Endothelial cell (in vitro differentiated cells): ENCODE measurements around the gene ZNF213. TPM values are rescaled to one million over a fixed set of nuclear protein-coding genes. Genes with fewer than 3 reads are reported as not detected.
"Not testable (repeated sequence)": the region's sequence is repeated elsewhere in the genome, so short reads cannot be mapped to it uniquely, and the experiment has no call there.

ENCODE experiments used
- DNase-seq: peaks from one replicate; pipeline ENCODE4 v3.0.0; 2021; ENCODE audit warnings: low spot score
- H3K27ac Mint-ChIP-seq: one replicate; pipeline ENCODE4 v1.8.0; 2021; ENCODE audit warnings: mixed read lengths, inconsistent platforms; ENCODE audit not compliant: unreplicated experiment
- H3K27me3 Mint-ChIP-seq: one replicate; pipeline ENCODE4 v1.8.0; 2021; ENCODE audit warnings: mild to moderate bottlenecking, moderate library complexity, mixed read lengths, inconsistent platforms; ENCODE audit not compliant: unreplicated experiment
- H3K36me3 Mint-ChIP-seq: one replicate; pipeline ENCODE4 v1.8.0; 2021; ENCODE audit warnings: mild to moderate bottlenecking, low read depth, mixed read lengths, inconsistent platforms; ENCODE audit not compliant: unreplicated experiment
- H3K4me1 Mint-ChIP-seq: one replicate; pipeline ENCODE4 v1.8.0; 2021; ENCODE audit warnings: mild to moderate bottlenecking, mixed read lengths, inconsistent platforms; ENCODE audit not compliant: unreplicated experiment
- H3K4me3 Mint-ChIP-seq: one replicate; pipeline ENCODE4 v1.8.0; 2021; ENCODE audit warnings: mild to moderate bottlenecking, mixed read lengths, inconsistent platforms; ENCODE audit not compliant: unreplicated experiment
- H3K9me3 Mint-ChIP-seq: one replicate; pipeline ENCODE4 v1.8.0; 2021; ENCODE audit warnings: mixed read lengths, inconsistent platforms; ENCODE audit not compliant: unreplicated experiment
- total RNA-seq: library from RNA; stranded (reverse); fragmentation: NEBNext Ultra II Directional; extraction: Animal tissue kit (Norgen Biotek cat#: 25700); gene quantifications from one replicate; pipeline ENCODE4 v1.2.1, GENCODE V29; 2021; ENCODE audit not compliant: unreplicated experiment
- TF ChIP-seq, protein P1 (sequence below): fragments of 200-600 bp; sonication (generic); IDR thresholded peaks from one replicate; pipeline ENCODE4 v1.5.0; 2021; ENCODE audit warnings: antibody characterized with exemption; ENCODE audit not compliant: unreplicated experiment

Gene ZNF213
- total RNA-seq, 1 donor from 2014 or later = 10.1 TPM

DNA sequence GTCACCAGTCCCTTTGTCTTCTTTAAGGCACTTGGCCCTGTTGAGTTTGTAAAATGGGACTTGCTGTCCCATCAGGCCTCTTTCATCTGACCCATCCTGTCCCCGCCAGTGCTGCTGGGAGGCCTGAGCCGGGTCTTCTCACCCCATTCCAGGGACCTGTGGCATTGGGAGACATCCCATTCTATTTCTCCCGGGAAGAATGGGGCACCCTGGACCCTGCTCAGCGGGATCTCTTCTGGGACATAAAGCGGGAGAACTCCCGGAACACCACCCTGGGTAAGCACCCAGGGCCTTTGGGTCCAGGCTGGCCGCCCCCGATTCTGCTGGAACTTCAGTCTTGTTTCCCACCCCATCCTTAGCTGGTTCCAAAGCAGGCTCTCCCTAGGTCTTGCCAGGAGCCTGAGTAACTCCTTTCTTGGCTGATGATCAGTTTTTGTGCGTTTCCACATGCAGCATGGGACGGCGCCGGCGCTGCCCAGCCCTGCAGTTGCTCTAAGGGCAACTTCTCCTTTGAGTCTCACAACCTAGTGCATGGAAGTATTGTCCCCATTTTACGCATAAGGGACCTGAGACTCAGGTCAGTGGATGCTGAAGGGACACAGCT, 4.1 kb downstream of the ZNF213 start:
- Mint-ChIP-seq H3K4me3 (no peak overlapping the region), H3K4me1 (peaks cover 8% of the 10 kb centered on the region), H3K27me3 (peaks cover 7% of the 10 kb centered on the region)

GRCh38 chr16:3139561-3139960, 4.7 kb downstream of the ZNF213 start:
- Mint-ChIP-seq H3K36me3 (peaks cover 17% of the 10 kb centered on the region), H3K4me3 (peak overlapping the region; percentile 25)
- not testable (repeated sequence) for H3K4me1 Mint-ChIP-seq, H3K27me3 Mint-ChIP-seq, DNase-seq, H3K9me3 Mint-ChIP-seq, H3K27ac Mint-ChIP-seq

More for the DNA sequence above, 4.1 kb downstream of the ZNF213 start:
- Mint-ChIP-seq H3K27ac (no peak overlapping the region), H3K9me3 (no peaks in the 10 kb centered on the region), H3K36me3 (peaks cover 19% of the 10 kb centered on the region)
- DNase-seq = no peak
- TF ChIP-seq, protein P1, sequence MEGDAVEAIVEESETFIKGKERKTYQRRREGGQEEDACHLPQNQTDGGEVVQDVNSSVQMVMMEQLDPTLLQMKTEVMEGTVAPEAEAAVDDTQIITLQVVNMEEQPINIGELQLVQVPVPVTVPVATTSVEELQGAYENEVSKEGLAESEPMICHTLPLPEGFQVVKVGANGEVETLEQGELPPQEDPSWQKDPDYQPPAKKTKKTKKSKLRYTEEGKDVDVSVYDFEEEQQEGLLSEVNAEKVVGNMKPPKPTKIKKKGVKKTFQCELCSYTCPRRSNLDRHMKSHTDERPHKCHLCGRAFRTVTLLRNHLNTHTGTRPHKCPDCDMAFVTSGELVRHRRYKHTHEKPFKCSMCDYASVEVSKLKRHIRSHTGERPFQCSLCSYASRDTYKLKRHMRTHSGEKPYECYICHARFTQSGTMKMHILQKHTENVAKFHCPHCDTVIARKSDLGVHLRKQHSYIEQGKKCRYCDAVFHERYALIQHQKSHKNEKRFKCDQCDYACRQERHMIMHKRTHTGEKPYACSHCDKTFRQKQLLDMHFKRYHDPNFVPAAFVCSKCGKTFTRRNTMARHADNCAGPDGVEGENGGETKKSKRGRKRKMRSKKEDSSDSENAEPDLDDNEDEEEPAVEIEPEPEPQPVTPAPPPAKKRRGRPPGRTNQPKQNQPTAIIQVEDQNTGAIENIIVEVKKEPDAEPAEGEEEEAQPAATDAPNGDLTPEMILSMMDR = no peak

DNA sequence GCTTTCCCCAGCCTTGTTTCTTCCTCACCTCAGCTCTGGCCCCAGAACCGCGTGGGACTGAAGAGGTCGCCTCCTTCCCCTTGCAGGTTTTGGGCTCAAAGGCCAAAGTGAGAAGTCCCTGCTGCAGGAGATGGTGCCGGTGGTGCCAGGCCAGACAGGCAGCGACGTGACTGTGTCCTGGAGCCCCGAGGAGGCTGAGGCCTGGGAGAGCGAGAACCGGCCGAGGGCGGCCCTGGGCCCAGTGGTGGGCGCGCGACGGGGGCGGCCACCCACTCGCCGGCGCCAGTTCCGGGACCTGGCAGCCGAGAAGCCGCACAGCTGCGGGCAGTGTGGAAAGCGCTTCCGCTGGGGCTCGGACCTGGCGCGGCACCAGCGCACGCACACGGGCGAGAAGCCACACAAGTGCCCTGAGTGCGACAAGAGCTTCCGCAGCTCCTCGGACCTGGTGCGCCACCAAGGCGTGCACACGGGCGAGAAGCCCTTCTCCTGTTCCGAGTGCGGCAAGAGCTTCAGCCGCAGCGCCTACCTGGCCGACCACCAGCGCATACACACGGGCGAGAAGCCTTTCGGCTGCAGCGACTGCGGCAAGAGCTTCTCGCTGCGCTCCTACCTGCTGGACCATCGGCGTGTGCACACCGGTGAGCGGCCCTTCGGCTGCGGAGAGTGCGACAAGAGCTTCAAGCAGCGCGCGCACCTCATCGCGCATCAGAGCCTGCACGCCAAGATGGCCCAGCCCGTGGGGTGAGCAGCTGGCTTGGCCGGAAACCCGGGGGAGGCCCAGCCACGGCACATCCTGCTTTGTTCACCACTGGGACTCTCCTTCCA, 6.0 kb downstream of the ZNF213 start:
- peaks cover 9% of the 10 kb centered on the region for H3K27me3 Mint-ChIP-seq
- TF ChIP-seq, protein P1 = no peak
- no peak overlapping the region for H3K4me3 Mint-ChIP-seq
- H3K4me1 Mint-ChIP-seq = peaks cover 5% of the 10 kb centered on the region
- no peak overlapping the region for H3K27ac Mint-ChIP-seq
- no peak for DNase-seq
- peaks cover 17% of the 10 kb centered on the region for H3K36me3 Mint-ChIP-seq
- H3K9me3 Mint-ChIP-seq = no peaks in the 10 kb centered on the region

DNA sequence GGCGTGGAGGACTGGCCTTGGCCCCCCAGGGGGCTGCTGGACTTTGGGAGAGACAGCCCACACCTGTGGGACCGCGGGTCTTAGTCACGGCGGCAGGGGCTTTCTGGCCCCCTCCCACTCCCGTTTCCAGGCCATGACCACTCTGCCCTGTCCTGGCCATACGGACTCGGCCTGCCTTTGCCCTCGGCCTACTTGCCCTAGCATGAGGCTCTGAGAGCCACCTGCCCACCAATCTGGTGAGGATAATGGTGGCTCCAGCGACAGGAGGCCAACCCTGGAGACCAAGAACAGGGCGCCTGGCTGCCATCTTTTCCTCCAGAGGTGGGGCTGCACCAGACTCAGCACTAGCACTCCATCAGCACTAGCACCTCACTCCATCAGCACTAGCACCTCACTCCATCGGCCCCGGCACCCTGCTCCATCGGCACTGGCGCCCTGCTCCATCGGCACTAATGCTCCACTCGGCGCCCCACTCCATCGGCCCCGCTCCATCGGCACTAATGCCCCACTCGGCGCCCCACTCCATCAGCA, 7.0 kb downstream of the ZNF213 start:
- H3K4me1 Mint-ChIP-seq = peaks cover 2% of the 10 kb centered on the region
- DNase-seq = no peak
- no peaks in the 10 kb centered on the region for H3K9me3 Mint-ChIP-seq
- TF ChIP-seq, protein P1 = no peak
- no peak overlapping the region for H3K4me3 Mint-ChIP-seq
- peaks cover 17% of the 10 kb centered on the region for H3K36me3 Mint-ChIP-seq
- peaks cover 14% of the 10 kb centered on the region for H3K27me3 Mint-ChIP-seq
- peak overlapping the region; percentile 81 for H3K27ac Mint-ChIP-seq

DNA sequence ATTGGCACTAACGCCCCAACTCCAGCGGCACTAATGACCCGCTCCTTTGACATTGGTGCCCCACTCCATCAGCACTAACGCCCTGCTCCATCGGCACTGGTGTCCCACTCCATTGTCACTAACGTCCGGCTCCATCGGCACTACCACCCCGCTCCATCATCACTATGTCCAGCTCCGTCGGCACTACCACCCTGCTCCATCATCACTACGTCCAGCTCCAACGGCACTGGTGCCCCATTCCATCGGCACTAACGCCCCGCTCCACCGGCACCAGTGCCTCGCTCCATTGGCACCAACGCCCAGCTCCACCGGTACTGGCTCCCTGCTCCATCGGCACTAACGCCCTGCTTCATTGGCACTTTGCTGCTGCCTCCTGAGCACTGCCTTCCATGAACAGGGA, 7.5 kb downstream of the ZNF213 start:
- H3K4me1 Mint-ChIP-seq = peaks cover 2% of the 10 kb centered on the region
- DNase-seq = no peak
- peak overlapping the region; percentile 81 for H3K27ac Mint-ChIP-seq
- TF ChIP-seq, protein P1 = no peak
- no peaks in the 10 kb centered on the region for H3K9me3 Mint-ChIP-seq
- H3K27me3 Mint-ChIP-seq = peaks cover 14% of the 10 kb centered on the region
- peak overlapping the region; percentile 78 for H3K4me3 Mint-ChIP-seq
- H3K36me3 Mint-ChIP-seq = peaks cover 17% of the 10 kb centered on the region
